IPS DF 6.9 (cell line): ENCODE results near the gene NMNAT2.

Experiments
- DNase-seq: peaks from one replicate; pipeline ENCODE4 v3.0.0-alpha.2; 2013; ENCODE audit warnings: low read depth, low spot score
- H3K27ac ChIP-seq: one replicate; pipeline ENCODE4 v1.5.1; 2013; ENCODE audit warnings: low read length, control low read depth
- H3K27me3 ChIP-seq: 2 replicates; pipeline ENCODE4 v1.6.1; 2013; ENCODE audit warnings: mild to moderate bottlenecking, low read length; ENCODE audit not compliant: control insufficient read depth, insufficient read depth
- H3K36me3 ChIP-seq: 2 replicates; pipeline ENCODE4 v1.6.1; 2013; ENCODE audit warnings: low read length; ENCODE audit not compliant: control insufficient read depth, insufficient read depth
- H3K4me1 ChIP-seq: 2 replicates; pipeline ENCODE4 v1.6.1; 2013; ENCODE audit warnings: low read length; ENCODE audit not compliant: control insufficient read depth, insufficient read depth
- H3K4me3 ChIP-seq: 2 replicates; pipeline ENCODE4 v1.5.1; 2013; ENCODE audit warnings: mild to moderate bottlenecking, low read length
- H3K9me3 ChIP-seq: 2 replicates; pipeline ENCODE4 v1.6.1; 2013; ENCODE audit warnings: low read length, inconsistent platforms; ENCODE audit not compliant: control insufficient read depth, insufficient read depth
- whole genome bisulfite sequencing: extraction: QIAGEN DNeasy Blood & Tissue Kit; methylation state at CpG from one replicate; pipeline ENCODE4 v1.1.7; 2013; ENCODE audit warnings: mixed read lengths, missing lambda C conversion rate; ENCODE audit not compliant: insufficient read length, insufficient coverage; 5-methylcytosine and 5-hydroxymethylcytosine counted together

The NMNAT2 gene

DNA sequence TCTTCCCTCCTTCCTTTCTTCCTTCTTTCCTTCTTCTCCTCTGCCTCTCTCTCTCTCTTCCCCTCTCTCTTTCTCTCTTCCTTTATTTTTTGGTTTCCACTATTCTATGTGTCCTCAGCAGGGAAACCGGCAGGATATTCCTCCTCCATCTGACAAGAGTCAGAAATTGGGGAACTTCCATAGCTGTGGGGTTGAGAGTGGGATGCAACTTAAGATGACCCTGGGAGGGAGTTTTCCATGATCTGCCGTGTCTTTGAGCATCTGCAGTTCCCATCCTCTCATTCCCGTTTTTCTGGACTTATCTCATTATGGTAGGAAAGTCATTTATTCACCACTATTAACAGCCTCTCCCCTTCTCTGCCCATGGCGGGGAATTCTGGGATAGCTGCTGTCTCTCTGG, 98.6 kb downstream of the NMNAT2 start:
- no CpG with 5 or more reads among the region's 4 CpGs for WGBS
- Histone ChIP-seq H3K27me3 (no peaks in the 10 kb centered on the region), H3K9me3 (no peaks in the 10 kb centered on the region), H3K4me1 (peaks cover 3% of the 10 kb centered on the region), H3K36me3 (no peaks in the 10 kb centered on the region), H3K4me3 (no peak overlapping the region), H3K27ac (no peak overlapping the region)
- no peak for DNase-seq

DNA sequence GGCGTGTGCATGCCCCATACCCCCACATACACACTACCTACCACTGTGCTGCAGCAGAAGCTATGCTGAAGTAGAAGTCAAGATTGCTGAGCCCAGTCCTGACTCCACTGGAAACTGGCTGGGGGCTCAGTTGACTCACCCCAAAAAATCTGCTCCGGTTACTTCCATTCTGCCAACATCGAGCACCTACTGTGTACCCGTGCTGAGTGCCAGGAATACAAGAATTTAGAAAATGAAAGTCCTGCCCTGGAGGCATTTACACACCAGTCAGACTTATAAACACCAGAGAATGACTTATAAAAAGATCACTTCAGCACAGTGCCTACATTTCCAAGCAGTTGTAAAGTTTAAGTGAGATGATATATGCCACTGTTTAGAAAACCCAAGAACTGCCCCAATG, 99.1 kb downstream of the NMNAT2 start:
- no peaks in the 10 kb centered on the region for H3K9me3 ChIP-seq
- no CpG with 5 or more reads among the region's 4 CpGs for WGBS
- H3K4me1 ChIP-seq: peaks cover 3% of the 10 kb centered on the region
- no peak overlapping the region for H3K4me3 ChIP-seq
- no peaks in the 10 kb centered on the region for H3K36me3 ChIP-seq
- no peak overlapping the region for H3K27ac ChIP-seq
- H3K27me3 ChIP-seq: no peaks in the 10 kb centered on the region
- DNase-seq: no peak

DNA sequence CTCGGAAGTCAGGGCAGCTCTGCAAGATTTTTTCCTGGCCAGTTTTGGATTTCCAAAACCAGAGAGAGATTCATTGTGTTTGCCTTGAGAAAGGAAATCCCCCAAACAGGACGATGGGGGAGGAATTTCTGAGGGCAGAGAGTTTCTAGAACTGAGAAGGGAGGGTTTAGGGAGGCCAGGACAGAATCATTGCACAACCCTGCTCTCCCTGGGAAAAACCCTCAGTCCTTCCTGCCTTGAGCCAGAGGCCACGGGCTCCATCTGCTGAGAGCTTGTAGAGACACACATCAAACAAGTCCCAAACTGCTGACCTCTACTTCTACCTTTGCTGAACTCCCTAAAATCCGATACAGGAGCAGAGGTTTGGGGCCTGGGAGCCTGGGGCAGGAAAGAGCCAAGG, 99.7 kb downstream of the NMNAT2 start:
- WGBS: no CpG with 5 or more reads among the region's 4 CpGs
- no peak for DNase-seq

DNA sequence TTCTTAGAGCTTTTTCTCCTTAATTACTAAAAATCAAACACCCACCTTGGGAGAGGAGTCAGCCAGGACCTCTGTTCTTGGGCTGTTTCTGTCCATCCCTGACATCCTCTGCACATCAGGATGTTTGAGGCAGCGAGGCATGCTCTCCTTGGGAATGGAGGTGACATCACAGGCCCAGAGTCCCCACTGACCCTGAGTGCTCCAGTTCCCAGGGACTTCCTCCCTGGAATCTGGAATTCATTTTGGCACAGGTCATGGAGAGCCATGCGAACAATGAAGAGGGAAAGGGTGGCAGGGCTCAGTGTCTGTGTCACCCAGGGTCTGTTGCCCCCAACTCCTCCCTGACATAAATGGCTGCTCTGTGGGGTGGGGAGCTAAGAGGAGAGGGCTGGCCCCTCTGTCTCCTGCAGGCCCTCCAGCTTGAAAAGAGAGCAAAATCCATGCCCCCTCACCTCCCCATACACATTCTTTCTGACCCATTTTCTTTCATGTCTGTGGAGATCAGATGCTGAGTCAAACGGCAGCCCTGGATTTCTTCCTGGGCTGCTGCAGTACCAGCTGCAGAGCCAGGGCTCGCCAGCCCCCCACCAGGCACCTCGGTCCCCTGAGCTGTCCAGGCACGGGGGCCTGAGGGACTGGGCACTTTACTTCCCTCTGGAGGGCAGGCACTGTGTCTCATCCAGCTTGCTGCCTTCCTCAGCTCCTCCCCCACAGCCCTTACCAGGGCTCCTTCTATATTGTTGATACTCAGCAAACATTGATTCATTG, 102.0 kb downstream of the NMNAT2 start:
- no peak overlapping the region for H3K4me3 ChIP-seq
- WGBS: no CpG with 5 or more reads among the region's 6 CpGs
- H3K27ac ChIP-seq: no peak overlapping the region
- H3K4me1 ChIP-seq: peaks cover 3% of the 10 kb centered on the region
- no peaks in the 10 kb centered on the region for H3K36me3 ChIP-seq
- H3K9me3 ChIP-seq: no peaks in the 10 kb centered on the region
- DNase-seq: no peak
- H3K27me3 ChIP-seq: no peaks in the 10 kb centered on the region

More for the DNA sequence above, 99.7 kb downstream of the NMNAT2 start:
- H3K4me3 ChIP-seq: no peak overlapping the region
- no peak overlapping the region for H3K27ac ChIP-seq
- no peaks in the 10 kb centered on the region for H3K9me3 ChIP-seq
- H3K27me3 ChIP-seq: no peaks in the 10 kb centered on the region
- H3K36me3 ChIP-seq: no peaks in the 10 kb centered on the region
- peaks cover 3% of the 10 kb centered on the region for H3K4me1 ChIP-seq

DNA sequence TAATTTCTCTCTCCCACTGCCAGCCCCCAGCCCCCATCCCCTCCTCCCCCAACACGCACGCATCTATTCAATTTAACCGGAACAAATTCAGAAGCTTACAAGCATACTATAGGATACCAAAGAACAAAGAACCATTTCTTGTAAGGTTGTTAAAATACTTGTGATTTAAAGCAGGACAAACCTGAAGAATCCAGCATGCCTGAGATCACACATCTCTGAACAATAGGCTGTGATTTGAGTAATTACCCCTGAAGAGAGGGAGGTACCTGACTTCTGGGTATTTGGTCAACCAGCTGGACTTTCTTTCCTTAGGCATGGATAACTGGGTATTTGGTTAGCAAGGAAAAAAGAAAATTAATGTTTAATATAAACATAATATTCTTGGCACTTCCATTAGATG, 105.1 kb downstream of the NMNAT2 start:
- Histone ChIP-seq H3K9me3 (no peaks in the 10 kb centered on the region), H3K27me3 (no peaks in the 10 kb centered on the region), H3K27ac (no peak overlapping the region), H3K36me3 (no peaks in the 10 kb centered on the region), H3K4me1 (peaks cover 2% of the 10 kb centered on the region; the same call in 1 of the 2 replicates), H3K4me3 (no peak overlapping the region)
- no CpG with 5 or more reads among the region's 3 CpGs for WGBS
- no peak for DNase-seq

DNA sequence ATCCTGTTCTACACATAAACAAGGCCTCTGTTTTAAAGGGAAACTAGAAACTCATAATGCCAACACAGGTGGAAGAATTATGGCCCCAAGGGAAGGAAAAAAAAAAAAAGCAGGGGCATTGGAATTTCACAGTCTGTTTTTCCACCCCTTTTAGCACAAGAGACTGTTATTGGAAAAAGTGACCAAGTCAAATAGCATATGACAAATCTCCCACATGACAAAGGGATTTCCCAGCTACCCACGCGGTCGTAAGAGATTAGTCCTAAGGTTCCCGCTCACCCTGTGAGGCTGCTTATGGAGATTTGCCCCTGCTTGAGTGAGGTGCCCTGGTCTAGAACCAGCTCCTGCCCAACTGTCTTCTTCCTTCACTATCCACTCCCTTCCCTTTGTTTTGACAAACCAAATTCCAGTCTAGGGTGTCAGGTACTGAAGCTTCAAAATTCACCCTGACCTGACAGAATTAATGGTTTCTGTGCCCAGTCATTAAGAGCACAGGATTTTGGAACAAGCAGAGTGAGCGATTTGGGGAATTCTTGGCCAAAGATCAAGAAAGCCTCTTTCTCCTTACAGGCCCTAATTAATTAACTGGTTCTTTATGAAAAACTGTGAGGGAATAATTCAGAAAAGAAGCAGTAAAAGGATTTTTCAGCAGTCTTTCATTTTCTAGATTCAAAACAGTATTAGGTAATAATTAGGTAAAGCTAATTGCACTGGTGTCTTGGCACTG, 107.3 kb downstream of the NMNAT2 start:
- H3K9me3 ChIP-seq: no peaks in the 10 kb centered on the region
- no peaks in the 10 kb centered on the region for H3K36me3 ChIP-seq
- no peak overlapping the region for H3K27ac ChIP-seq
- H3K4me3 ChIP-seq: no peak overlapping the region
- no peaks in the 10 kb centered on the region for H3K27me3 ChIP-seq
- no peak for DNase-seq
- WGBS: no CpG with 5 or more reads among the region's 5 CpGs
- peaks cover under 1% of the 10 kb centered on the region; the same call in 1 of the 2 replicates for H3K4me1 ChIP-seq

DNA sequence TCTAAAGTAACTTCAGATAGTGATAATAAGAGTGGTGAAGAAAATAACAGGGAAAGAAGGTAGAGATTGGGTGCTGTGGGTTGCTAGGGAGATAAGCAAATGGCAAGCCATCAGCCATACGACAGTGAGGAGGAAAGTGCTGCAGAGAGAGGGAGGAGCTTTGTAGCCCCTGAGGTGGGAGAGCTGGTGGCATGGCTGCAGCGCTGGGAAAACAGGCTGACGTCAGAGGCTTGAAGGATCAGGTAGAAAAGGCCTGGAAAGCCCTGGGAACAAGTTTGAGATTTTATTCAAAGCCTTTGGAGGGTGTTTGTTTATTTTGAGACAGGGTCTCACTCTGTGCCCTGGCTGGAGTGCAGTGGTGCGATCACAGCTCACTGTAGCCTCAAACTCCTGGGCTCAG, 109.5 kb downstream of the NMNAT2 start:
- no peaks in the 10 kb centered on the region for H3K27me3 ChIP-seq
- H3K4me1 ChIP-seq: no peaks in the 10 kb centered on the region; the same call in 1 of the 2 replicates
- H3K4me3 ChIP-seq: no peak overlapping the region
- H3K9me3 ChIP-seq: no peaks in the 10 kb centered on the region
- H3K36me3 ChIP-seq: no peaks in the 10 kb centered on the region
- H3K27ac ChIP-seq: no peak overlapping the region
- no CpG with 5 or more reads among the region's 4 CpGs for WGBS
- no peak for DNase-seq

DNA sequence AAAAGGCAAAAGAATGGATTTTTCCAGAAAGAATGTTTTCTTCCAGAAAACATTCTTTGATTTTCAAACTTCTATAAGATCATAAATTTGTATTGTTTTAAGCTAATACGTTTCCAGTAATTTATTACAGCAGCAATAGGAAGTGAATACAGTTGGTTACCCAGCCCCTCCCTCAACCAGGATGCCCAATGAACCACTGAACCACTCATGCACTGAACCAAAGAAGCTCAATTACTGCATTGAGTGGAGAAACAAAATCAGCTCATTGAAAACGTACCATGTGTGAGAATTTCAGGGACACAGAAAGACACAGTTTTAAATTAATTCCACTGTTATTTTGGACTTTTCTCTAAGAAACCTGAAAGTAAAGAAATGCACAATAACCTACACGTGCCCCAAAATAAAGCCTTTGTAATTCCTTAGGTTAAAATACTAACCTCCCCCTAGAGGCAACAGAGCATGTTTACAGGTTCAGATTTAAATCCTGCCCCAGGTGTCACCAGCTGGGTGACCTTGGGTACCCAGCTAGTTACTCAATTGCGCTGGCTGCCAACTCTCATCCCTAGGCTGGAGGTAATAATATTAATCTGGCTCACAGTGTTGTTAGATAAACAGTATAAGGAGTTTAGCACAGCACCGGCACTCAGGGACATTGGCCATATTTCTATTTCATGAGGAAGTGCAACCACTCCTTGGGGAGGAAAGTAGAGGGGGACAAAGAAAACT, 111.7 kb downstream of the NMNAT2 start:
- H3K27ac ChIP-seq: no peak overlapping the region
- H3K4me1 ChIP-seq: peaks cover 3% of the 10 kb centered on the region; the same call in 1 of the 2 replicates
- no peak overlapping the region for H3K4me3 ChIP-seq
- no peaks in the 10 kb centered on the region for H3K9me3 ChIP-seq
- DNase-seq: no peak
- H3K36me3 ChIP-seq: no peaks in the 10 kb centered on the region
- no CpG with 5 or more reads among the region's 5 CpGs for WGBS
- no peaks in the 10 kb centered on the region for H3K27me3 ChIP-seq

DNA sequence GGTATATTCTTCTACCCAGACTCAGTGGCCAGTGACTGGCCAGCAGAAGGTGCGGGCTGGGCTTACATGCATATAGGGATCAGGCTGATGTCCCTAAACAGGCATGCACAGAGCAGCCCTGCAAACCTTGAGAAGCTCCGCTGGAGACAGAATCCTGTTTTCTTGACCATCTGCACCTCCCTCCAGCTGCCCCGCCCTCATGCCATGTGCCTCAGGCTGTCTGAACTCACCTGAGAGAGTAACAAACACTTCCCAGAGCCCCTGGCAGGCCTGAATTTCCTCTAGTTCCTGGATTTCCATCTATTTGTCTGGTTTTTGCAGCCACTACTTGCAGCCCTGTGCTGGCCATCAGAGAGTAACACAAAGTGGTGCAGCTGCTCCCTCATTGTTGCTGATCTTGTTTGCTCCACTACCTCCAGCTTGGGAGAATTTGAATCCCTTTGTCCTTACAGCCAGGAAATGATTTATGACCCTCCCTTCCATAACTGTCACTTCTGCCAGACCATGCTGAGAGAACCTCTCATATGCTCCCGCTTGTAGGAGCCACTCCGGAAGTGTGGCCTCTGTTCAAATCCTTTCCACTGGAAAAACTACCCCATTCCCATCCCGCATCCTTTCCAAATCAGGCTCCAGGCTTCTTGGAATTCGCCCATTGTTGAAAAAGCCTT, 113.6 kb downstream of the NMNAT2 start:
- Histone ChIP-seq H3K9me3 (no peaks in the 10 kb centered on the region), H3K4me1 (peaks cover 3% of the 10 kb centered on the region; the same call in 1 of the 2 replicates), H3K36me3 (no peaks in the 10 kb centered on the region), H3K27ac (no peak overlapping the region), H3K27me3 (no peaks in the 10 kb centered on the region), H3K4me3 (no peak overlapping the region)
- no CpG with 5 or more reads among the region's 7 CpGs for WGBS
- no peak for DNase-seq

DNA sequence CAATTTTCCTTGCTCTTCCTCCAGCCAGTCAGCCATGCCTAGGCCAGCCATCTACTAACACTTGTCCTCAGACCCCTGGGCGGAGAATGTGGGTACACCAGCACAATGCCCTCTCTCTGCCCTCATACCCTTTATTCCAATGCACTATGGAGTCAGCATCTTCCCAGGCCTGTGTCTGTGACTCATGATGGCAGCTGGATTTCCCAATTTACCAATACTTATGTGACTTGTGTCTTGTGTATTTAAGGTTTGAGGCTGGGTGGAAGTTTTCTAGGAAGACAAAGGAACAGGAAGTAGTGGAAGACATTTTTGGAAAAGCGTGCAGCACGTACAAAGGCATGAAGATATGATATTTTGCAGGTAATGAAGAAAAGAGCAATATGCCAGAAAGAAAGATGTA, 114.3 kb downstream of the NMNAT2 start:
- Histone ChIP-seq H3K9me3 (no peaks in the 10 kb centered on the region), H3K4me3 (no peak overlapping the region), H3K4me1 (peaks cover 3% of the 10 kb centered on the region; the same call in 1 of the 2 replicates), H3K36me3 (no peaks in the 10 kb centered on the region), H3K27me3 (no peaks in the 10 kb centered on the region), H3K27ac (no peak overlapping the region)
- WGBS: no CpG with 5 or more reads among the region's 3 CpGs
- DNase-seq: no peak
